Activated CD8-positive, alpha-beta T cell treated with anti-CD3 and anti-CD28 coated beads for 36 hours (primary cell): ENCODE results near the gene DPYD. TPM values are rescaled to one million over a fixed set of nuclear protein-coding genes. Genes with fewer than 3 reads are reported as not detected.

Experiments used
- ATAC-seq: fragments of 200-7000 bp; cut with Tn5 transposase; one replicate; pipeline ENCODE4 v1.10.0; 2021; ENCODE audit warnings: mild to moderate bottlenecking, moderate library complexity
- CTCF ChIA-PET: fragments of 350-600 bp; sonication (Branson Sonifier 250); formaldehyde crosslinking; loops from one replicate; lab custom pipeline; 2021; ENCODE audit warnings: antibody characterized with exemption; lab: Charles Lee
- POLR2A ChIA-PET: fragments of 350-600 bp; sonication (Branson Sonifier 250); formaldehyde crosslinking; loops from one replicate; lab custom pipeline; 2021; ENCODE audit warnings: antibody characterized with exemption; lab: Charles Lee
- DNase-seq: peaks from one replicate; pipeline ENCODE4 v3.0.0-alpha.2; 2020
- H3K27ac Mint-ChIP-seq: one replicate; pipeline ENCODE4 v1.8.0; 2021; ENCODE audit warnings: mild to moderate bottlenecking, mixed read lengths
- H3K27me3 Mint-ChIP-seq: one replicate; pipeline ENCODE4 v1.8.0; 2021; ENCODE audit warnings: mixed read lengths
- H3K36me3 Mint-ChIP-seq: one replicate; pipeline ENCODE4 v1.8.0; 2021; ENCODE audit warnings: low read depth, mixed read lengths
- H3K4me1 Mint-ChIP-seq: one replicate; pipeline ENCODE4 v1.8.0; 2021; ENCODE audit warnings: low read depth, mixed read lengths
- H3K4me3 Mint-ChIP-seq: one replicate; pipeline ENCODE4 v1.8.0; 2021; ENCODE audit warnings: mild to moderate bottlenecking, moderate library complexity, mixed read lengths
- H3K9me3 Mint-ChIP-seq: one replicate; pipeline ENCODE4 v1.8.0; 2021; ENCODE audit warnings: mixed read lengths
- intact Hi-C: fragments of 100-400 bp; cut with micrococcal nuclease; formaldehyde crosslinking; loops from one replicate; pipeline ENCODE4 v1.10.0; 2022
- total RNA-seq, 2 experiments: library from RNA; stranded (reverse); gene quantifications; one replicate each; pipeline ENCODE4 v1.2.3, GENCODE V29; 2021
- TF ChIP-seq, protein P1 (sequence below): fragments of 200-600 bp; IDR thresholded peaks from one replicate; pipeline ENCODE4 v1.8.0; 2022; ENCODE audit warnings: antibody characterized with exemption, mild to moderate bottlenecking

The DPYD gene
- total RNA-seq, 2 experiments from 2014 or later, result 10.7 to 10.8 TPM

DNA sequence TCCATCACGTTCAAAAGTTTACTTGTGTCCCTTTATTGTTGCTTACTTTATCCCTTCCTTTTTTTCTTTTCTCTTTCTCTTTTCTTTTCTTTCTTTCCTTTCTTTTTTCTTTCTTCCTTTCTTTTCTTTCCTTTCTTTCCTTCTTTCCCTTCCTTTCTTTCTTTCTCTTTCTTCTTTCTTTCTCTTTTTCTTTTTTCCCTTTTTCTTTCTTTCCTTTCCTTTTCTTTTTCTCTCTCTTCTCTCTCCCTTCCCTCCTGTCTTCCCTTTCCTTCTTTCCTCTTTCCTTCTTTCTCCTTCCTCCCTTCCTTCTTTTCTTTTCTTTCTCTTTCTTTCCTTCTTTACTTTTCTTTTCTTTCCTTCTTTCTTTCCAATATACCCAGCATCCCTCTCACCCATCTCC is 391.2 kb downstream of the DPYD start:
- ATAC-seq, result no peak
- no peak for DNase-seq
- Mint-ChIP-seq H3K9me3 (no peaks in the 10 kb centered on the region), H3K27me3 (no peaks in the 10 kb centered on the region), H3K4me3 (no peak overlapping the region), H3K36me3 (peaks cover 12% of the 10 kb centered on the region), H3K4me1 (no peaks in the 10 kb centered on the region), H3K27ac (no peak overlapping the region)
- intact Hi-C loops, result no loop called here
- TF ChIP-seq, protein P1, sequence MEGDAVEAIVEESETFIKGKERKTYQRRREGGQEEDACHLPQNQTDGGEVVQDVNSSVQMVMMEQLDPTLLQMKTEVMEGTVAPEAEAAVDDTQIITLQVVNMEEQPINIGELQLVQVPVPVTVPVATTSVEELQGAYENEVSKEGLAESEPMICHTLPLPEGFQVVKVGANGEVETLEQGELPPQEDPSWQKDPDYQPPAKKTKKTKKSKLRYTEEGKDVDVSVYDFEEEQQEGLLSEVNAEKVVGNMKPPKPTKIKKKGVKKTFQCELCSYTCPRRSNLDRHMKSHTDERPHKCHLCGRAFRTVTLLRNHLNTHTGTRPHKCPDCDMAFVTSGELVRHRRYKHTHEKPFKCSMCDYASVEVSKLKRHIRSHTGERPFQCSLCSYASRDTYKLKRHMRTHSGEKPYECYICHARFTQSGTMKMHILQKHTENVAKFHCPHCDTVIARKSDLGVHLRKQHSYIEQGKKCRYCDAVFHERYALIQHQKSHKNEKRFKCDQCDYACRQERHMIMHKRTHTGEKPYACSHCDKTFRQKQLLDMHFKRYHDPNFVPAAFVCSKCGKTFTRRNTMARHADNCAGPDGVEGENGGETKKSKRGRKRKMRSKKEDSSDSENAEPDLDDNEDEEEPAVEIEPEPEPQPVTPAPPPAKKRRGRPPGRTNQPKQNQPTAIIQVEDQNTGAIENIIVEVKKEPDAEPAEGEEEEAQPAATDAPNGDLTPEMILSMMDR, result peak; percentile 53
- ChIA-PET CTCF (no interaction called here), POLR2A (no interaction called here)

DNA sequence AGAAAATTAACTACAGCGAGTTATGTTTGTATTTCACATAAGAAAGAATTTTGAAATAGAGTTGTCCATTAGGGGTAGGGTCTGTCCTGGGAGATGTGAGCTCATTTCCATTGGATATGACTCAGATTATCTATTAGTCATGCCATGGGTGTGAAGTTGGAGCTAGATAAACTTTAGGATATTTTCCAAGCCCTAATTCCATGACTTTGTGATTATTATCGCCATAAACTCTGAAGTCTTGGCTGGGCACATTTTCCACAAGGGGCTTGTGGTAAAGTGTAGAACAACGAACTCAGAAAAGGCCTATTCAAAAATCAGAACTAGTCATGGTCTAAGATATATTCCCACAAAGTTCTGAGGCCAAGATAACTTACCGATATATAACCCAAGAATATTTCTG is 396.6 kb downstream of the DPYD start:
- TF ChIP-seq, protein P1, result no peak
- intact Hi-C loops, result no loop called here
- CTCF ChIA-PET, result no interaction called here
- POLR2A ChIA-PET, result no interaction called here
- peaks cover 22% of the 10 kb centered on the region for H3K36me3 Mint-ChIP-seq
- peaks cover 2% of the 10 kb centered on the region for H3K9me3 Mint-ChIP-seq
- H3K27me3 Mint-ChIP-seq, result no peaks in the 10 kb centered on the region
- ATAC-seq, result no peak
- H3K27ac Mint-ChIP-seq, result no peak overlapping the region
- no peaks in the 10 kb centered on the region for H3K4me1 Mint-ChIP-seq
- no peak for DNase-seq
- H3K4me3 Mint-ChIP-seq, result no peak overlapping the region

DNA sequence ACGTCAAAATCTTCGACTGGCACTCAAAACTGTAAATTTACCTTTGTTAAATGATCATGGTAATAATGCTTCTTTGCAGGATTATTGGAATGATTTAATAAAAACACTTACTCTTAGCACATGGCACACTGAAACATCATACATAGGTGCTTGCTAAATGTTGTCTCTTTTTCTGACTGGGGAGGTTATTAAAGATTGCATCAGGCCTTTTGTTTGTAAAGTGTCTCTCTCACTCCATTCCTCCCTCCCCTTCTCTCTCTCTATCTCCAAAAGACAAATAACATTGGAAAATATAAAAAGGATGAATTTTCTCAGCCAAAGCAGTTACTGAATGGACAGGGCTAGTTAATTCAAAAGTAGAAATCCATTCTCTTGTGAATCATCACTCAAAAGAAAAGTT is 404.2 kb downstream of the DPYD start:
- intact Hi-C loops, result no loop called here
- peaks cover 5% of the 10 kb centered on the region for H3K9me3 Mint-ChIP-seq
- H3K36me3 Mint-ChIP-seq, result peaks cover 14% of the 10 kb centered on the region
- no peak overlapping the region for H3K4me3 Mint-ChIP-seq
- CTCF ChIA-PET, result interaction anchor here (2.6 kb wide), 1 partner anchor 9 kb away, joined by 10 read pairs; no protein-coding TSS in a partner anchor
- no peaks in the 10 kb centered on the region for H3K27me3 Mint-ChIP-seq
- POLR2A ChIA-PET, result no interaction called here
- ATAC-seq (no peak), DNase-seq (no peak)
- no peaks in the 10 kb centered on the region for H3K4me1 Mint-ChIP-seq
- TF ChIP-seq, protein P1, result no peak
- H3K27ac Mint-ChIP-seq, result no peak overlapping the region

DNA sequence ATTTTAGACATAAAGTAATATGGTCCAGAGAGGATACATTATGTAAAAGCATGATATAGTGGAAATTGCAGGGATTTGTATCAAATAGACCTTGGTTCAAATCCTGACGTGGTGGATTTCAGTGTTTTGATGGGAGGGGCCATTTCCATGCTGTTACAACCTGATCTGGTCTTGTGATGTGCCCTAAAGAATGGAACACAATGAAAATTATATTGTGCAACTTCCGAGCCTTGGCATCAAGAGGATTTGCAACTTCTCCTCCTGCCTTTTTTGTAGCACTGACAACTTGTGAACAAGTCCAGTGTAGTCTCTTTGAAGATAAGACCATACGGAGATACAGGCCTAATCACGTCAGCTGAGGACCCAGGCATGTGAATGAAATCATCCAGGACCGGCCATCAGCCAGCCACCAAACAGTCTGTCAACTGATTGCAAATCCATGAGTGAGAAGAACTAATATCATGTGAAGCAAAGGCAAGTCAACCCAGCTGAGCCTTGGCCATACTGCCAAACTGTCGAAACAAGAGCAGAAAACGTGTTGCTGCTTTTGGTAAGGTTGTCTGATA is 412.1 kb downstream of the DPYD start:
- intact Hi-C loops, result no loop called here
- Mint-ChIP-seq H3K36me3 (peaks cover 14% of the 10 kb centered on the region), H3K27ac (no peak overlapping the region), H3K9me3 (no peaks in the 10 kb centered on the region), H3K4me1 (peaks cover 10% of the 10 kb centered on the region), H3K4me3 (no peak overlapping the region), H3K27me3 (no peaks in the 10 kb centered on the region)
- ATAC-seq, result no peak
- no peak for DNase-seq
- POLR2A ChIA-PET, result no interaction called here
- CTCF ChIA-PET, result no interaction called here
- TF ChIP-seq, protein P1, result no peak

DNA sequence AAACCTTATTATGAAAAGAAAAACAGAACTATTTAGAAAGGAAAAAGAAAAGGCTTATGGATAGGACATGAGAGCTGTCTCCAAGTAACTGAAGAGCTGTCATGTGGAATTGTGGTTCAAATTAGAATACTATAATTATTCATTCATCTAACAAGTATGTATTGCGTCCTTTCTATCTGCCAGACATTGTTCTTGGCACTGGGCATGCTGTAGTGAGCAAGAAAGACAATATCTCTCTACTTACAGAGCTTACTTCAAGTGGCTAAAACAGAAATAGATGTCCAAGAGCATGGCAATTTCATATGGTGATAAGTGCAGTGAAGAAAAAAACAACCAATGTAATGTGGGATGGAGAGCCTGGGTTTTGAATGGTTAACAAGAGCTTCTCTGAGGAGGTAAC is 413.0 kb downstream of the DPYD start:
- Mint-ChIP-seq H3K27me3 (no peaks in the 10 kb centered on the region), H3K4me3 (no peak overlapping the region), H3K9me3 (no peaks in the 10 kb centered on the region), H3K36me3 (peaks cover 14% of the 10 kb centered on the region), H3K27ac (no peak overlapping the region), H3K4me1 (peaks cover 10% of the 10 kb centered on the region)
- ChIA-PET POLR2A (no interaction called here), CTCF (no interaction called here)
- ATAC-seq (no peak), DNase-seq (no peak)
- TF ChIP-seq, protein P1, result no peak
- intact Hi-C loops, result no loop called here
